ENCODE data around the gene FGD2. TPM values are rescaled to one million over a fixed set of nuclear protein-coding genes. Genes with fewer than 3 reads are reported as not detected.
A peak's percentile ranks its signal among the peaks of the same experiment; 100 is the strongest.

The FGD2 gene
- total and polyA plus RNA-seq, 2 experiments from 2014 or later, result 0.13 to 0.14 TPM

DNA sequence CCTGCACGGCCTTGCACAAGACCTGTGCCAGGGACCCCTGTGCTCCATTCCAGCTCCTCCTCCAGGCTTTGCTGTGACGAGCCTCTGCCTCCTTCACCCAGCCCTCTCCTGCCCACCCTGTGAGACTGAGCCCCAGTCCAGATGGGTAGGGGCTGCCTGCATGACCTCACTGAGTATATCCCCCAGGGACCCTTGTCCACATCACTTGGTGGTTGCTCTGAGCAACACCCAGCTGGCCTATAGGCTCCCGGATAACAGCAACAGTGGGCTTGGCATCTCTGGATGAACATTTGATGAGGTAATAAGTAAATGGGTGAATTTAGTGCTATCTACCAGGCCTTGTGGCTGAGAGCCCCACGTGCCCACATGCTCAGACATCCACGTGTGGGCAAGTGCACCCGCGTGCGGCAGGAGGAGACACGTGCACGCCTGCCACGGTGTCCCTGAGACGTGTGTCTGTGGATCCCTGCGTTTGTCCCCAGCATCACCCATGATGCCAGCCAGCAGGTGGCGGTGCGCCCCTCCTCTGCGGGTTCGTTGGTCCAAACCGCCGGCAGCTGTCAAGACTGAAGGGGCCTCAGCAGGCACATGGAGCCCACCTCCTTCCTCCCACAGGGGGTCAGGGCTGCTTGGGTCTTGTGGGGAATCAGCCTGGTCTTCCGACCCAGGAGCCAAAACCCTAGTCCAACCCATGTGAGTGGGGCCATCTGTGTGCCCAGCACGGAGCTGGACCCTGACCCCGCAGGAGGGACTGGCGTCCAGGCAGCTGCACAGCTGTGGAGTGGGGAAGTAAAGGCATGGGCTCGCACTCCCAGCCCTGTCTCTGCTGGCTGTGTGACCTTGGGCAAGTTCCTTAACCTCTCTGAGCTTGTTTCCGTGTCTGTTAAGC lies 45.9 kb downstream of the FGD2 start:
- no peaks in the 10 kb centered on the region for H3K9me2 ChIP-seq (ENCODE audit: insufficient read depth)
- TF ChIP-seq ZNF114 (CRISPR knock-in tag; IDR thresholded peaks at IDR 0.05), result no peak
- TF ChIP-seq, protein P1, sequence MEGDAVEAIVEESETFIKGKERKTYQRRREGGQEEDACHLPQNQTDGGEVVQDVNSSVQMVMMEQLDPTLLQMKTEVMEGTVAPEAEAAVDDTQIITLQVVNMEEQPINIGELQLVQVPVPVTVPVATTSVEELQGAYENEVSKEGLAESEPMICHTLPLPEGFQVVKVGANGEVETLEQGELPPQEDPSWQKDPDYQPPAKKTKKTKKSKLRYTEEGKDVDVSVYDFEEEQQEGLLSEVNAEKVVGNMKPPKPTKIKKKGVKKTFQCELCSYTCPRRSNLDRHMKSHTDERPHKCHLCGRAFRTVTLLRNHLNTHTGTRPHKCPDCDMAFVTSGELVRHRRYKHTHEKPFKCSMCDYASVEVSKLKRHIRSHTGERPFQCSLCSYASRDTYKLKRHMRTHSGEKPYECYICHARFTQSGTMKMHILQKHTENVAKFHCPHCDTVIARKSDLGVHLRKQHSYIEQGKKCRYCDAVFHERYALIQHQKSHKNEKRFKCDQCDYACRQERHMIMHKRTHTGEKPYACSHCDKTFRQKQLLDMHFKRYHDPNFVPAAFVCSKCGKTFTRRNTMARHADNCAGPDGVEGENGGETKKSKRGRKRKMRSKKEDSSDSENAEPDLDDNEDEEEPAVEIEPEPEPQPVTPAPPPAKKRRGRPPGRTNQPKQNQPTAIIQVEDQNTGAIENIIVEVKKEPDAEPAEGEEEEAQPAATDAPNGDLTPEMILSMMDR (conservative IDR thresholded peaks at IDR 0.05; ENCODE audit: low read depth in 2 of 2), result peak; percentile 78 to 99
- TF ChIP-seq, protein P2, sequence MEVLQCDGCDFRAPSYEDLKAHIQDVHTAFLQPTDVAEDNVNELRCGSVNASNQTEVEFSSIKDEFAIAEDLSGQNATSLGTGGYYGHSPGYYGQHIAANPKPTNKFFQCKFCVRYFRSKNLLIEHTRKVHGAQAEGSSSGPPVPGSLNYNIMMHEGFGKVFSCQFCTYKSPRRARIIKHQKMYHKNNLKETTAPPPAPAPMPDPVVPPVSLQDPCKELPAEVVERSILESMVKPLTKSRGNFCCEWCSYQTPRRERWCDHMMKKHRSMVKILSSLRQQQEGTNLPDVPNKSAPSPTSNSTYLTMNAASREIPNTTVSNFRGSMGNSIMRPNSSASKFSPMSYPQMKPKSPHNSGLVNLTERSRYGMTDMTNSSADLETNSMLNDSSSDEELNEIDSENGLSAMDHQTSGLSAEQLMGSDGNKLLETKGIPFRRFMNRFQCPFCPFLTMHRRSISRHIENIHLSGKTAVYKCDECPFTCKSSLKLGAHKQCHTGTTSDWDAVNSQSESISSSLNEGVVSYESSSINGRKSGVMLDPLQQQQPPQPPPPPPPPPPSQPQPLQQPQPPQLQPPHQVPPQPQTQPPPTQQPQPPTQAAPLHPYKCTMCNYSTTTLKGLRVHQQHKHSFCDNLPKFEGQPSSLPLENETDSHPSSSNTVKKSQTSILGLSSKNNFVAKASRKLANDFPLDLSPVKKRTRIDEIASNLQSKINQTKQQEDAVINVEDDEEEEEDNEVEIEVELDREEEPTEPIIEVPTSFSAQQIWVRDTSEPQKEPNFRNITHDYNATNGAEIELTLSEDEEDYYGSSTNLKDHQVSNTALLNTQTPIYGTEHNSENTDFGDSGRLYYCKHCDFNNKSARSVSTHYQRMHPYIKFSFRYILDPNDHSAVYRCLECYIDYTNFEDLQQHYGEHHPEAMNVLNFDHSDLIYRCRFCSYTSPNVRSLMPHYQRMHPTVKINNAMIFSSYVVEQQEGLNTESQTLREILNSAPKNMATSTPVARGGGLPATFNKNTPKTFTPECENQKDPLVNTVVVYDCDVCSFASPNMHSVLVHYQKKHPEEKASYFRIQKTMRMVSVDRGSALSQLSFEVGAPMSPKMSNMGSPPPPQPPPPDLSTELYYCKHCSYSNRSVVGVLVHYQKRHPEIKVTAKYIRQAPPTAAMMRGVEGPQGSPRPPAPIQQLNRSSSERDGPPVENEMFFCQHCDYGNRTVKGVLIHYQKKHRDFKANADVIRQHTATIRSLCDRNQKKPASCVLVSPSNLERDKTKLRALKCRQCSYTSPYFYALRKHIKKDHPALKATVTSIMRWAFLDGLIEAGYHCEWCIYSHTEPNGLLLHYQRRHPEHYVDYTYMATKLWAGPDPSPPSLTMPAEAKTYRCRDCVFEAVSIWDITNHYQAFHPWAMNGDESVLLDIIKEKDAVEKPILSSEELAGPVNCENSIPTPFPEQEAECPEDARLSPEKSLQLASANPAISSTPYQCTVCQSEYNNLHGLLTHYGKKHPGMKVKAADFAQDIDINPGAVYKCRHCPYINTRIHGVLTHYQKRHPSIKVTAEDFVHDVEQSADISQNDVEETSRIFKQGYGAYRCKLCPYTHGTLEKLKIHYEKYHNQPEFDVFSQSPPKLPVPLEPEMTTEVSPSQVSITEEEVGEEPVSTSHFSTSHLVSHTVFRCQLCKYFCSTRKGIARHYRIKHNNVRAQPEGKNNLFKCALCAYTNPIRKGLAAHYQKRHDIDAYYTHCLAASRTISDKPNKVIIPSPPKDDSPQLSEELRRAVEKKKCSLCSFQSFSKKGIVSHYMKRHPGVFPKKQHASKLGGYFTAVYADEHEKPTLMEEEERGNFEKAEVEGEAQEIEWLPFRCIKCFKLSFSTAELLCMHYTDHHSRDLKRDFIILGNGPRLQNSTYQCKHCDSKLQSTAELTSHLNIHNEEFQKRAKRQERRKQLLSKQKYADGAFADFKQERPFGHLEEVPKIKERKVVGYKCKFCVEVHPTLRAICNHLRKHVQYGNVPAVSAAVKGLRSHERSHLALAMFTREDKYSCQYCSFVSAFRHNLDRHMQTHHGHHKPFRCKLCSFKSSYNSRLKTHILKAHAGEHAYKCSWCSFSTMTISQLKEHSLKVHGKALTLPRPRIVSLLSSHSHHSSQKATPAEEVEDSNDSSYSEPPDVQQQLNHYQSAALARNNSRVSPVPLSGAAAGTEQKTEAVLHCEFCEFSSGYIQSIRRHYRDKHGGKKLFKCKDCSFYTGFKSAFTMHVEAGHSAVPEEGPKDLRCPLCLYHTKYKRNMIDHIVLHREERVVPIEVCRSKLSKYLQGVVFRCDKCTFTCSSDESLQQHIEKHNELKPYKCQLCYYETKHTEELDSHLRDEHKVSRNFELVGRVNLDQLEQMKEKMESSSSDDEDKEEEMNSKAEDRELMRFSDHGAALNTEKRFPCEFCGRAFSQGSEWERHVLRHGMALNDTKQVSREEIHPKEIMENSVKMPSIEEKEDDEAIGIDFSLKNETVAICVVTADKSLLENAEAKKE (CRISPR knock-in tag; IDR thresholded peaks at IDR 0.05), result no peak
- no peak overlapping the region for H3K27ac ChIP-seq (ENCODE audit: low read depth)
- H3K79me2 ChIP-seq (replicated peaks; ENCODE audit: insufficient read depth), result no peaks in the 10 kb centered on the region
- ATAC-seq (peak; percentile 73), DNase-seq (ENCODE audit: low spot score) (peak; percentile 95)
- peak overlapping the region; percentile 63 for H3K4me2 ChIP-seq
- no peaks in the 10 kb centered on the region for H4K20me1 ChIP-seq (replicated peaks; ENCODE audit: insufficient read depth)
- peaks cover 21% of the 10 kb centered on the region; the same call in 1 of the 2 replicates for H3F3A ChIP-seq (replicated peaks; ENCODE audit: low read depth)
- Mint-ChIP-seq H3K4me1 (peaks cover 28% of the 10 kb centered on the region), H3K27me3 (ENCODE audit: insufficient read depth, low read depth, poor library complexity) (peaks cover 4% of the 10 kb centered on the region), H3K36me3 (ENCODE audit: low read depth) (no peaks in the 10 kb centered on the region), H3K9me3 (no peaks in the 10 kb centered on the region), H3K27ac (peak overlapping the region; percentile 81), H3K4me3 (no peak overlapping the region)
- peaks cover 26% of the 10 kb centered on the region for H3K4me1 ChIP-seq (ENCODE audit: insufficient read depth)
- H3K27me3 ChIP-seq (ENCODE audit: insufficient read depth), result no peaks in the 10 kb centered on the region
- no peaks in the 10 kb centered on the region; the same call in 1 of the 2 replicates for H3K36me3 ChIP-seq (ENCODE audit: insufficient read depth)
- H2AFZ ChIP-seq, result no peak overlapping the region
- H3K4me3 ChIP-seq, result 0 out of 2 replicates have a peak overlapping the region, but pooled peaks have one; percentile 18
